ENCODE data around the gene RIN3.
A peak's percentile ranks its signal among the peaks of the same experiment; 100 is the strongest.

RIN3 gene

GRCh38 chr14:92505826-92506225 lies 7.8 kb upstream of the RIN3 start:
- DNase-seq (ENCODE audit: low spot score), result no peak
- in situ Hi-C loops (cut with MboI; ENCODE audit: low pct_unique_long_range_greater_than_20kb, low sequenced_read_pairs, unreplicated experiment), result no loop called here
- TF ChIP-seq, protein P1, sequence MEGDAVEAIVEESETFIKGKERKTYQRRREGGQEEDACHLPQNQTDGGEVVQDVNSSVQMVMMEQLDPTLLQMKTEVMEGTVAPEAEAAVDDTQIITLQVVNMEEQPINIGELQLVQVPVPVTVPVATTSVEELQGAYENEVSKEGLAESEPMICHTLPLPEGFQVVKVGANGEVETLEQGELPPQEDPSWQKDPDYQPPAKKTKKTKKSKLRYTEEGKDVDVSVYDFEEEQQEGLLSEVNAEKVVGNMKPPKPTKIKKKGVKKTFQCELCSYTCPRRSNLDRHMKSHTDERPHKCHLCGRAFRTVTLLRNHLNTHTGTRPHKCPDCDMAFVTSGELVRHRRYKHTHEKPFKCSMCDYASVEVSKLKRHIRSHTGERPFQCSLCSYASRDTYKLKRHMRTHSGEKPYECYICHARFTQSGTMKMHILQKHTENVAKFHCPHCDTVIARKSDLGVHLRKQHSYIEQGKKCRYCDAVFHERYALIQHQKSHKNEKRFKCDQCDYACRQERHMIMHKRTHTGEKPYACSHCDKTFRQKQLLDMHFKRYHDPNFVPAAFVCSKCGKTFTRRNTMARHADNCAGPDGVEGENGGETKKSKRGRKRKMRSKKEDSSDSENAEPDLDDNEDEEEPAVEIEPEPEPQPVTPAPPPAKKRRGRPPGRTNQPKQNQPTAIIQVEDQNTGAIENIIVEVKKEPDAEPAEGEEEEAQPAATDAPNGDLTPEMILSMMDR (IDR thresholded peaks at IDR 0.05; ENCODE audit: extremely low read depth, insufficient read depth, missing control alignments), result no peak

- no peak for DNase-seq (ENCODE audit: low spot score)
- in situ Hi-C loops (cut with MboI; ENCODE audit: low pct_unique_long_range_greater_than_20kb, low sequenced_read_pairs, unreplicated experiment), result no loop called here
- TF ChIP-seq, protein P1 (IDR thresholded peaks at IDR 0.05; ENCODE audit: extremely low read depth, insufficient read depth, missing control alignments), result no peak
Observed at GRCh38 chr14:92506231-92506630, 7.3 kb upstream of the RIN3 start.

DNA sequence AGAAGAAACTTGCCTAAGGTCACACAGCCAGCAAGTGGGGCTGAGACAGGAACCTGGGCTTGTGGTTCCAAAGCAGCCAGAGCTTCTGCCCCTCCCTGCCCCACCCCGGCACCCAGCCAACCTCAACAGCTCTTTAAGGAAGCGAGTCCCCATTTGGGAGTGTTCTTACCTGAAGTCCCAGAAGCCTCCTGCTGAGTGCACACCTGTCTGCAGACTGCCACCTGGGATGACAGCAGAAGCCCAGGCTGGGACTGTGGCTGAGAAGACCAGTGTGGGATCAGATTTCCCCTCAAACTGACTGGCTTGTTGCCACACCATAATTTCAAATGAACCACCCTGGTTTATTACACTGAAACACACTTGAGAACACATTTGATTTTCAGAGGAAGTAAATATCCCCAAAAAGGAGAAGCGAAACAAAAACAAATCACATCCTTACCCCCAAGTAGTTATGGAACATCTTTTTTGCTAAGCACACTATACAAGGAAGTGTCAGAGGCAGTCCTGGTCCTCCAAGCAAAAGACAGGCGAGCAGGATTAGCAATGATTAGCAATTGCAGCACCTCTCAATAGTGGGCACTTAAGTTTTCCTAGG lies 6.3 kb upstream of the RIN3 start:
- TF ChIP-seq, protein P1 (IDR thresholded peaks at IDR 0.05; ENCODE audit: extremely low read depth, insufficient read depth, missing control alignments), result no peak
- no peak for DNase-seq (ENCODE audit: low spot score)
- in situ Hi-C loops (cut with MboI; ENCODE audit: low pct_unique_long_range_greater_than_20kb, low sequenced_read_pairs, unreplicated experiment), result no loop called here

DNA sequence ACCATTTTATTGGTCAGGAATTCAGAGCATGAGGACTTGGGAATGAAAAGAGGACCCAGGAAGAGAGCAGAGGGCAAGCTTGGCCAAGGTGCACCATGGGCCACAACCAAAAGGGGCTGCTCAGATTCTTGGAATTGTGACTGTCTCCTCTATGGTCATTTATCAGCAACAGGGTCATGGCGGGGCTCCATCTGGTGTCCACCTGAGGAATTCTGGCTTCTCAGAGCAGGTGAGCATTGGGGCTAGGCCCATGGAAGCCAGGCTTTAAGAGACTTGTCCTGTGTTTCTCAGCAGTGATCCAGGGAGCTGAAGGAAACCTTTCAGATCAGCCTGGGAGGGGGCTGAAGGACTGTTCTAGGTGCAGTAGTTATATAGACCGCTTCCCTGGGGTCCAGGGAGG lies 2.6 kb upstream of the RIN3 start:
- TF ChIP-seq, protein P1 (IDR thresholded peaks at IDR 0.05; ENCODE audit: extremely low read depth, insufficient read depth, missing control alignments), result peak; percentile 22
- DNase-seq (ENCODE audit: low spot score), result no peak
- in situ Hi-C loops (cut with MboI; ENCODE audit: low pct_unique_long_range_greater_than_20kb, low sequenced_read_pairs, unreplicated experiment), result no loop called here

- in situ Hi-C loops (cut with MboI; ENCODE audit: low pct_unique_long_range_greater_than_20kb, low sequenced_read_pairs, unreplicated experiment), result no loop called here
- TF ChIP-seq, protein P1 (IDR thresholded peaks at IDR 0.05; ENCODE audit: extremely low read depth, insufficient read depth, missing control alignments), result no peak
- DNase-seq (ENCODE audit: low spot score), result no peak
Observed at GRCh38 chr14:92511453-92512238, 1.9 kb upstream of the RIN3 start.

GRCh38 chr14:92512807-92513203 lies 776 bp upstream of the RIN3 start:
- no peak for DNase-seq (ENCODE audit: low spot score)
- in situ Hi-C loops (cut with MboI; ENCODE audit: low pct_unique_long_range_greater_than_20kb, low sequenced_read_pairs, unreplicated experiment), result no loop called here
- TF ChIP-seq, protein P1 (IDR thresholded peaks at IDR 0.05; ENCODE audit: extremely low read depth, insufficient read depth, missing control alignments), result no peak
